Fibroblast of skin of right biceps (primary cell): ENCODE measurements around the gene ARHGAP23.
"Not testable (repeated sequence)": the region's sequence is repeated elsewhere in the genome, so short reads cannot be mapped to it uniquely, and the experiment has no call there.

Experiments used
- DNase-seq: peaks from one replicate; pipeline ENCODE4 v3.0.0-alpha.2; 2013

ARHGAP23 gene

GRCh38 chr17:38421171-38421841, 7.0 kb upstream of the ARHGAP23 start:
- DNase-seq: peak; percentile 84

- DNase-seq: no peak
These were observed 6.1 kb upstream of the ARHGAP23 start for GRCh38 chr17:38421871-38422827.

GRCh38 chr17:38424297-38424972, 3.8 kb upstream of the ARHGAP23 start:
- DNase-seq: no peak

- DNase-seq: no peak
These were observed 3.2 kb upstream of the ARHGAP23 start for GRCh38 chr17:38425031-38425430.

GRCh38 chr17:38425744-38426143, 2.5 kb upstream of the ARHGAP23 start:
- no peak for DNase-seq

GRCh38 chr17:38426441-38426840, 1.8 kb upstream of the ARHGAP23 start:
- no peak for DNase-seq

- DNase-seq: no peak
These were observed 909 bp upstream of the ARHGAP23 start for GRCh38 chr17:38427160-38427949.

- DNase-seq: peak; percentile 41
These were observed 543 bp downstream of the ARHGAP23 start for GRCh38 chr17:38428643-38429371.

- DNase-seq: no peak
These were observed 1.3 kb downstream of the ARHGAP23 start for GRCh38 chr17:38429476-38430100.

- DNase-seq: peak; percentile 17
These were observed 2.1 kb downstream of the ARHGAP23 start for GRCh38 chr17:38430316-38430715.

- DNase-seq: no peak
These were observed 2.6 kb downstream of the ARHGAP23 start for GRCh38 chr17:38430822-38431221.

GRCh38 chr17:38431346-38432145, 3.3 kb downstream of the ARHGAP23 start:
- DNase-seq: no peak

- no peak for DNase-seq
These were observed 6.0 kb downstream of the ARHGAP23 start for GRCh38 chr17:38434178-38434665.

GRCh38 chr17:38435795-38436194, 7.5 kb downstream of the ARHGAP23 start:
- no peak for DNase-seq

GRCh38 chr17:38436386-38436785, 8.1 kb downstream of the ARHGAP23 start:
- DNase-seq: no peak

GRCh38 chr17:38437313-38437712, 9.0 kb downstream of the ARHGAP23 start:
- DNase-seq: not testable (repeated sequence)

- no peak for DNase-seq
These were observed 11.2 kb downstream of the ARHGAP23 start for GRCh38 chr17:38439436-38439835.

GRCh38 chr17:38440614-38441397, 12.5 kb downstream of the ARHGAP23 start:
- DNase-seq: no peak

GRCh38 chr17:38441429-38442061, 13.3 kb downstream of the ARHGAP23 start:
- DNase-seq: no peak
